ENCODE results near the gene ARHGAP25. TPM values are rescaled to one million over a fixed set of nuclear protein-coding genes. Genes with fewer than 3 reads are reported as not detected.

The ARHGAP25 gene
- total and polyA plus RNA-seq, 2 donors (not counting 3 experiments of a cell fraction or from before 2014, with no cell fraction given): 0.50 to 2.0 TPM

DNA sequence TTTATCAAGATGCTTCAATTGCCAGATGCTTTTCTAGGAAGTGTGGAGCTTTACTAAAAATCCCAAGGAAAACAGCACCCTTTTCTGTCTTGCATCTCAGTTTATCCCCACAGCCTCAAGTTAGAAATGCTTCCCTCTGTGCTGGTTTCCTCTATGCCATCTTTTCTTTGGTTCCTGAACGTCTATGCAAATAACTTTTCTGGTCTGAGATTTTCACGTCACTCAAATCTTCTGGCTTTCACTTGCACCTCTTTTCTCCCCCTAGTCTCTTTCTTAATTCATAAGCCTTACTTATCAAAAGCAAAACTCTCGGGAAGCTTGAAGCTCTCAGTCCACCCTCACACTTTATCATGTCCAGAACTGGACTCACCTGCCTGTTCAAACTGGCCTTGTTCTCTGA lies 33.9 kb downstream of the ARHGAP25 start:
- no peaks in the 10 kb centered on the region for H3K36me3 ChIP-seq (ENCODE audit: control insufficient read depth in 2 of 2, extremely low read depth in 1 of 2, insufficient read depth in 2 of 2, low read length in 2 of 2)
- no peak overlapping the region for H3K4me3 ChIP-seq (replicated peaks in 1 of 3; ENCODE audit: insufficient read depth in 1 of 3, low read depth in 1 of 3, low read length in 3 of 3)
- no peak overlapping the region for H2AFZ ChIP-seq (ENCODE audit: low read depth, low read length)
- dilution Hi-C loops (cut with MboI; ENCODE audit: extremely low pct_ligation_motif_present, low sequenced_read_pairs) (no loop called here), intact Hi-C loops (cut with micrococcal nuclease) (no loop called here)
- no peak overlapping the region for H3K27ac ChIP-seq (ENCODE audit: insufficient read depth, low read depth, low read length)
- DNase-seq (ENCODE audit: low read depth, low spot score) (no peak), FAIRE-seq (no peak)
- TF ChIP-seq CTCF (IDR thresholded peaks at IDR 0.05; ENCODE audit: extremely low read depth in 1 of 2, insufficient read depth in 1 of 2, low read depth in 1 of 2, low read length in 2 of 2) (no peak), POLR2A (IDR thresholded peaks at IDR 0.05; ENCODE audit: low read depth, low read length) (no peak), MYC (IDR thresholded peaks at IDR 0.05; ENCODE audit: low read depth, low read length) (no peak), GATA2 (IDR thresholded peaks at IDR 0.05; ENCODE audit: insufficient read depth, insufficient read length, low read depth, low read length) (no peak), FOS (IDR thresholded peaks at IDR 0.05; ENCODE audit: borderline replicate concordance, insufficient read depth, low read length) (no peak), POLR2AphosphoS5 (IDR thresholded peaks at IDR 0.05; ENCODE audit: insufficient read depth, low read depth, low read length) (no peak), JUN (IDR thresholded peaks at IDR 0.05; ENCODE audit: borderline replicate concordance, insufficient read depth, insufficient read length, low read depth) (no peak), EZH2 (IDR thresholded peaks at IDR 0.05; ENCODE audit: borderline replicate concordance, low read depth, low read length, severe bottlenecking) (no peak)
- TF ChIP-seq, protein P1, sequence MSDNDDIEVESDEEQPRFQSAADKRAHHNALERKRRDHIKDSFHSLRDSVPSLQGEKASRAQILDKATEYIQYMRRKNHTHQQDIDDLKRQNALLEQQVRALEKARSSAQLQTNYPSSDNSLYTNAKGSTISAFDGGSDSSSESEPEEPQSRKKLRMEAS (IDR thresholded peaks at IDR 0.05; ENCODE audit: insufficient read depth, insufficient read length): no peak
- H3K9me1 ChIP-seq (replicated peaks; ENCODE audit: control insufficient read depth, extremely low read depth, insufficient read depth, low read length): no peaks in the 10 kb centered on the region
- no peak overlapping the region for H3K4me2 ChIP-seq (ENCODE audit: insufficient read depth, low read length)
- no peak overlapping the region for H3K9ac ChIP-seq (replicated peaks; ENCODE audit: extremely low read depth, insufficient read depth, low read length)
- peaks cover 0 to 5% of the 10 kb centered on the region in 2 experiments for H3K27me3 ChIP-seq (ENCODE audit: control insufficient read depth in 2 of 2, insufficient read depth in 2 of 2, low read length in 2 of 2)
- BruUV-seq (replicated peaks): no TSS peak
- no peaks in the 10 kb centered on the region for H3K9me3 ChIP-seq (replicated peaks; ENCODE audit: control insufficient read depth, insufficient read depth, low read length)
- no peaks in the 10 kb centered on the region for H3K79me2 ChIP-seq (ENCODE audit: control insufficient read depth, insufficient read depth, low read length)
- CTCF ChIA-PET: interaction anchor here (1.1 to 1.5 kb wide), 2 partner anchors 17 to 80 kb away, joined by 3 to 4 read pairs; no protein-coding TSS in a partner anchor
- peaks cover 12% of the 10 kb centered on the region for H3K4me1 ChIP-seq (ENCODE audit: control insufficient read depth, extremely low read depth, insufficient read depth, low read length)
- no peaks in the 10 kb centered on the region for H4K20me1 ChIP-seq (replicated peaks; ENCODE audit: control insufficient read depth, extremely low read depth, insufficient read depth, low read length)
- POLR2A ChIA-PET: no interaction called here

All from endothelial cell of umbilical vein (primary cell).